ENCODE results near the gene NR2C2. TPM values are rescaled to one million over a fixed set of nuclear protein-coding genes. Genes with fewer than 3 reads are reported as not detected.

Gene NR2C2
- total RNA-seq, 2 donors from 2014 or later = 75.9 to 79.1 TPM

DNA sequence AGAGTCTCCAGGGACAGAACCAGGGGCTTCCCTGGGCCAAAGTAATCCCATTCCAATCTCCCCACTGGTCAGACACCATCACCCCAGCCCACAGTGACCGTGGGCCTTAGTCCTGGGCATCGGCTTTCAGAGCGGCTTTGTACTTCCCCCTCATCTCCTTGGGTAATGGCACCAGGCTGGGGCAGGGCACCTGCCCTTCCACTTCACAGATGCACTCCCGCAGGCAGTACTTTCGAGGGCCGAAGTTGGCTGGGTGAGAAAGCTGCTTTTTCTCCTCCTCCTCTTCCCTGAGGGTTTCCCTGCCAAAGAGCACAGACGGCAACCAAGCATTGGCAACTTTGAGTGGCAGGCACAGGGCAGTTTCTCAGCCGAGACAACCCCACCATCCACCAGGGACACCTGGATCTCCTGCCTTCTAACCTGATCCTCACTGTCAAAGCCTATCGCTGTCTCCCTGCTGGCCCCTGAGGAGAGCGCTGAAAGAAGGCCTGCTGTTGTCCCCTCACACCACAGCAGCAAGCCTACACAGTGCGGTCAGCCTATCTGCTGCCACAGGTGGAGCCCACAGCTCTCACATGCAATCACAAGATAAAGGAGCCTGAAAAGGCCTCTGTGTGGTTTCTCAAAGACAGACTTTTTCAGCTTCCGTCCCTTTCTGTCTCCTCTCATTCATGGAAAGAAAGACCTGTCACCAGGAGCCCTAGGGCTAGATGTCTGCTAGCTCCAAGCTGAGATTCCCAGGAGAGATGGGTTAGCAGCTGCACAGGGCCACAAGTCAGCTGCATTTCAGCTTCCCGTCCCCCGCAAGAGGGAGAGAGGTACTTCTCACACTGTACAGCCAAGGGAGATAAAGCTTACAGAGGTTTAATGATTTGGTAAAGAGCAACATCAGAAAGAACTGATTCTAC lies 105.2 kb downstream of the NR2C2 start:
- peaks cover 62% of the 10 kb centered on the region for H3K4me1 Mint-ChIP-seq (ENCODE audit: low read depth)
- H3K27ac Mint-ChIP-seq = no peak overlapping the region
- no peaks in the 10 kb centered on the region for H3K27me3 Mint-ChIP-seq (ENCODE audit: low read depth)
- no peak for ATAC-seq (replicated peaks in 1 of 2)
- H3K4me3 Mint-ChIP-seq = no peak overlapping the region
- DNase-seq = no peak
- H3K36me3 Mint-ChIP-seq (ENCODE audit: insufficient read depth in 2 of 2) = peaks cover 3 to 14% of the 10 kb centered on the region in 2 donors
- no peaks in the 10 kb centered on the region for H3K9me3 Mint-ChIP-seq

DNA sequence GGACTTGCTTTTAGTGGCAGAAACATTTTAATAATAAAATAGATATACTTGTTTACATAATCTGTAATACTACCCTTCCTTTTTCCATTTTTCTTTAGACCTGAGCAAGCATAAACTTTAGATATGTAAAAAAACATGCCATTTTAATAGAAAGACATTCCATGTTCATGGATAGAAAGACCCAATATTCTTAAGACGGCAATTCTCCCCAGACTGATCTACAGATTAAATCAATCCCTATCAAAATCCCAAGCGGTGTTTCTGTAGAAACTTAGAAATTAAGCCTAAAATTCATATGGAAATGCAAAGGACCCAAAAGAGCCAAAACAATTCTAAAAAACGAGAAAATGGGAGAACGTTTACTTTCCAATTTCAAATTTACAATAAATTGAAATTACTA lies 106.2 kb downstream of the NR2C2 start:
- H3K4me1 Mint-ChIP-seq (ENCODE audit: low read depth) = peaks cover 66% of the 10 kb centered on the region
- no peak for DNase-seq
- H3K9me3 Mint-ChIP-seq = no peaks in the 10 kb centered on the region
- no peaks in the 10 kb centered on the region for H3K27me3 Mint-ChIP-seq (ENCODE audit: low read depth)
- no peak overlapping the region for H3K4me3 Mint-ChIP-seq
- H3K36me3 Mint-ChIP-seq (ENCODE audit: insufficient read depth in 2 of 2) = peaks cover 5 to 20% of the 10 kb centered on the region in 2 donors
- no peak for ATAC-seq (replicated peaks in 1 of 2)
- H3K27ac Mint-ChIP-seq = peak overlapping the region; percentile 58

DNA sequence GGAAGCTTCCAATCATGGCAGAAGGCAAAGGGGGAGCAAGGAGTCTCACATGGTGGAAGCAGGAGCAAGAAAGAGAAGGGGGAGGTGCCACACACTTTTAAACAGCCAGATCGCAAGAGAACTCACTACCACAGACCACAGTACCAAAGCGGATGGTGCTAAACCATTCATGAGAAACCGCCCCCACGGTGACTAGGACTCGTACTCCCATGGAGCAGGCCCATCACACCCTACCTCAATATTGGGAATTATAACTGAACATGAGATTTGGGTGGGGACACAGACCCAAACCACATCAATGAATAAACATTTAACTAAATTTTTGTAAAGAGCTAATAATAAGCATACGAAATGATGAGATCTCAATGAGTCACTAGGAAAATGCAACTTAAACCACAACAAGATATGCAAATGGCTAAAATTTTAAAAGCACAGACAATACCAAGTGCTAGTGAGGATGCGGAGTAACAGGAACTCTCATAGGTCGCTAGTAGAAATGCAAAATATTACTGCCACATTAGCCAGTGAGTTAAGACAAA lies 107.7 kb downstream of the NR2C2 start:
- Mint-ChIP-seq H3K27me3 (ENCODE audit: low read depth) (no peaks in the 10 kb centered on the region), H3K36me3 (ENCODE audit: insufficient read depth in 2 of 2) (peaks cover 5 to 24% of the 10 kb centered on the region in 2 donors), H3K4me3 (peak overlapping the region; percentile 41 to 64), H3K9me3 (no peaks in the 10 kb centered on the region), H3K27ac (peak overlapping the region; percentile 79), H3K4me1 (ENCODE audit: low read depth) (peaks cover 73% of the 10 kb centered on the region)
- ATAC-seq (replicated peaks in 1 of 2) = peak; percentile 93
- DNase-seq = peak; percentile 70 to 77

DNA sequence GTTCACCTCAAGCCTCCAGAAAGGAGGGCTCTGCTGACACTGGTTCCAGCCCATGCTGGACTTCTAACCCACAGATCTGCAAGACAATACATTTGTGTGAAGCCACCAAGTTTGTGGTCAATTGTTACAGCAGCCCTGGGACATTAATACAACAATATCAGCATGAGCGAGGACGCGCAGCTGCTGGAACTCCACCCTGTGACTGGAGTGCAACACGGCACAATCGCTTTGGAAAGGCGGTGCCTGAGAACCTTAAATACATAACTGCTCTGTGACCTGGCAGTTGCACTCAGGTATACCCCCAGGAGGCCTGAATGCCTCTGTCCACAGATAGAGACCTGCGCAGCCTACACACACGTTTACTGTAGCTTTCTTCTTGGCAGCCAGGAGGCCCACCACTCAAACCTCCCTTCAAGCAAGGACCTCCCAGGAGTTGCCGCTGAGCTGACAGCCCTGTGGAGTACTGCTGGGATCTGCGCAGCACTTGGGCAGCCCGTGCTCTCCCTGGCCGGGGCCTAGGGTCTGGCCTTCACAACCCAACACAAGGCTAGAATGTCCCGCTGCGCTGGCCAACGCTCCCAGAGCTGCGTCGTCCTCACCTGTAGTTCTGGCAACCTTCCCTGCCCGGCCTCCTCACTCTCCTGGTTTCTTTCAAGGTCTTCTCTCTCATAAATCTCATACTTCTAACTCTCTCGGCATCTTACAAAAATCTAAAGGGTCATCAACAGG lies 109.5 kb downstream of the NR2C2 start:
- Mint-ChIP-seq H3K27ac (peak overlapping the region; percentile 6), H3K36me3 (ENCODE audit: insufficient read depth in 2 of 2) (peaks cover 5 to 19% of the 10 kb centered on the region in 2 donors)

DNA sequence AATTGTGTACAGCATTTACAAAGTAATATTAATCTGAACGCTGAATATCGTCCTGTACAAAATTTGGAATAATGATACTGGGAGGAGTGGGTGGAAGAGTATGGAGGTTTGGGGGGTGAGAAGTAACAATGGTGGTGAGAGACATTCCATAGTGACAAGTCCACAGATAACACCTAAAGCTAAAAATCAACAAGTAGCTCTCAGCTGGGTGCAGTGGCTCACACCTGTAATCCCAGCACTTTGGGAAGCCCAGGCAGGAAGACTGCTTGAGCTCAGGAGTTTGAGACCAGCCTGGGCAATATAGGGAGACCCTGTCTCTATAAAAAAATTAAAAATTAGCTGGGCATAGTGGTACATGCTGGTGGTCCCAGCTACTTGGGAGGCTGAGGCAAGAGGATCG lies 112.6 kb downstream of the NR2C2 start:
- Mint-ChIP-seq H3K4me1 (ENCODE audit: low read depth) (peaks cover 49% of the 10 kb centered on the region), H3K9me3 (no peaks in the 10 kb centered on the region), H3K27me3 (ENCODE audit: low read depth) (no peaks in the 10 kb centered on the region), H3K36me3 (ENCODE audit: insufficient read depth in 2 of 2) (peaks cover 5 to 15% of the 10 kb centered on the region in 2 donors), H3K27ac (peak overlapping the region; percentile 58), H3K4me3 (no peak overlapping the region)
- ATAC-seq (replicated peaks in 1 of 2) (no peak), DNase-seq (no peak)

More for the DNA sequence above, 109.5 kb downstream of the NR2C2 start:
- ATAC-seq (replicated peaks in 1 of 2) (no peak), DNase-seq (no peak)
- Mint-ChIP-seq H3K4me1 (ENCODE audit: low read depth) (peaks cover 62% of the 10 kb centered on the region), H3K9me3 (no peaks in the 10 kb centered on the region), H3K4me3 (no peak overlapping the region), H3K27me3 (ENCODE audit: low read depth) (no peaks in the 10 kb centered on the region)

DNA sequence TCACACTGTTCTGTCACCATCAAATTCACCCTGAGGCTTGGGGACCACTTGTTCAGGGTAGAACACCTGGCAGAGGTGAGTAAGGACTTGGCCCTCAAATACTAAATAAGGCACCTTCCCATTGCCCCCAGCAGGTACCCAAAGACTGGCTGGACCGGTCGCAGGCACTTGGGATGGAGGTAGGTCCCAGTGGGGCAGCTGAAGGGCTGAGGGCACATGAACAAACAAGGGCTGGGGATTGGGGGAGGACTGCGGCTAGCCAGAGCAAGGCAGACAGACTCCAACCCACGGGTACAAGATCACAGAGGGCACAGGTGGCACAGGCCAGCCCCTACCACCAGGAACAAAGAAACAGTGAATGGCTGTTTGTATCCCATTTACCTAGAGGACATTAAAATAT lies 115.9 kb downstream of the NR2C2 start:
- DNase-seq (no peak), ATAC-seq (replicated peaks in 1 of 2) (no peak)
- H3K4me1 Mint-ChIP-seq (ENCODE audit: low read depth) = peaks cover 39% of the 10 kb centered on the region
- H3K27ac Mint-ChIP-seq = peak overlapping the region; percentile 50
- no peaks in the 10 kb centered on the region for H3K27me3 Mint-ChIP-seq (ENCODE audit: low read depth)
- H3K36me3 Mint-ChIP-seq (ENCODE audit: insufficient read depth in 2 of 2) = peaks cover 2 to 9% of the 10 kb centered on the region in 2 donors
- H3K9me3 Mint-ChIP-seq = no peaks in the 10 kb centered on the region
- peak overlapping the region; percentile 92 to 96 for H3K4me3 Mint-ChIP-seq

DNA sequence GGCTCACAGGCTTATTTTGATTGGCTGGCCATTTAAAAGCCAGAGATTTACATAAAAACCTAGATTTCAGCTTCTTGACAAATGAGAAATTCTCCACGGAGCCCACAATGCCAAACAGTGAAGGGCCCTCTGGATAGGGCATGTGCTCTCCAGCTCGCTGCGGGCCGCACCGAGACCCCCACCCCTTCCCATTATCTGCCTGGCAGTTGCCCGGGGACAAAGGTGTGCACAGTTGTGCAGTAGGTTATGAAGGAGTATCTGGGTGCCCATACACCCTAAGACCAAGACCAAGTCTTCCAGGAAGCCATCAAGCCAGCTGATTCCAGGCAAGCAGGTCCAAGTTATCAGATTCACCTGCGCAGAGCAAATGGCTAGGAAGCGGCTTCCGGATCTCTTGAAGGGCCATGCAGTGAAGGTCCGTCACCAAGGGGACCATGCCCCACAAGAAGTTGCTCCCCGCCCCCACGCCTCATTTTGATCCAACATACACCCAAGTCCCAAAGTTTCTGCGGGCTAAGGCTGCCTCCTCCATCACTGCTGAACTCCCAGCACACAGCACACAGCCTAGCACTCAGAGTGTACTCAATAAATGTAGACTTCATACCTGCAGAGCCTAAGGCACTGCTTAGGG lies 116.4 kb downstream of the NR2C2 start:
- Mint-ChIP-seq H3K36me3 (ENCODE audit: insufficient read depth in 2 of 2) (peaks cover 0 to 4% of the 10 kb centered on the region in 2 donors), H3K27me3 (ENCODE audit: low read depth) (no peaks in the 10 kb centered on the region), H3K4me1 (ENCODE audit: low read depth) (peaks cover 36% of the 10 kb centered on the region), H3K9me3 (no peaks in the 10 kb centered on the region), H3K27ac (peak overlapping the region; percentile 62), H3K4me3 (peak overlapping the region; percentile 92 to 96)
- DNase-seq (no peak), ATAC-seq (replicated peaks in 1 of 2) (no peak)

DNA sequence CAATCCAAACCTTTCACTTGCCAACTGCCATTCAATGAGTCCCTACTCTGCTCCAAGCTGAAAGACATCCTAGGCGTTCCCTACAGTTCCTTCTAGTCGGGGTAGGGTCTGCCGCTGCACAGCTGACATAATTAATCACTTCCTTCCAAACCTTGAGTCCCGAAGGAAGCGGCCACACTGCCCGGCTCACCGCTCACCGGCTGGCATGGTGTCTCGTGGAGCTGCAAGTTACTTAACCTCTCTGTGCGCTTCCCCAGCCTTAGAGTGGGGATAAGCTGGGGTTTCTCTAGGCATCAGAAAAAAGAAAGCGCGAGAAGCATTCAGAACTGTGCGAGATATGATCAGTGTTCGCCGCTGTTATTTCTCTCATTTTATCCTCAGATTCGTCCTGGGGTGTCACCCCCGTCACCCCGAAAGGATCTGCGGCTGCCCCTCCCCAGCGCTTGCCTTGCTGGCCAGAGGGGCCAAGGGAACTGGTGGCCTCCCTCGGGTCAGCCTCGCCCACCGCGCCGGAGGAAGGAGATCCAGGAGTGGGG lies 117.0 kb downstream of the NR2C2 start:
- Mint-ChIP-seq H3K27me3 (ENCODE audit: low read depth) (no peaks in the 10 kb centered on the region), H3K36me3 (ENCODE audit: insufficient read depth in 2 of 2) (peaks cover 0 to 2% of the 10 kb centered on the region in 2 donors), H3K4me1 (ENCODE audit: low read depth) (peaks cover 35% of the 10 kb centered on the region), H3K4me3 (peak overlapping the region; percentile 92 to 96), H3K9me3 (no peaks in the 10 kb centered on the region), H3K27ac (peak overlapping the region; percentile 62)
- ATAC-seq (replicated peaks in 1 of 2) (peak; percentile 1 to 8), DNase-seq (peak; percentile 20 to 25)

DNA sequence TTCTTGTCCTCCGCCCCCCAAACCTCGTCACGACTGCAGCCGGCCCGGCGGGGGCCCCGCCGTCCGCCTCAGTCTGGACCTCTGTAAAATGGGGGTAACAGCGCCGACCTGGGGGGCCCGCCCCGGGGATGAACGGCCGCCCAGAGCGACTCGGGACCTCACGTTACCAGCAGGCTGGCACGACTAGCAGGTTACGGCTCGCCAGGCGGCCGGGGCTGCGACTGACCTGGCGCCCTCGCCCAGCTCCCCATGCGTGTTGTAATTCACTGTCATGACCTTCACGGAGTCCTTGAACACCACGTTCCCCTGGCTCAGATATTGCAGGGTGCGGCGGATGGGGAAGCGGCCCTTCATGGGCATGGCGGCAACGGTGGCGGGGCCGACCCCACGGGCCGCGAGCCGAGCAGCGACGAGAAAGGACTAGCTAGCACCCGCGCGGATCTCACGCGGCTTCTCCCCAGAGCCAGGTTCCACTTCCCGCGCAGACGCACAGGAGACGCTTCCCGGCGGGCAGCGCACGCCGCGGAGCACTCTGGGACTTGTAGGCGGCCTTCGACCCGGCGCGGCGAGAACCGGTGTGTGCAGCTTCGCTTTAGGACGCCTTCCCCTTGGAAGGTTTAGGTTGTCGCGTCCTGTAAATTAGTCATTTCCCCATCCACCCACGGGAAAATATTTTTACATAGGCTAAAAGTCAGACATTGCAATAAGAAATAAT lies 117.6 kb downstream of the NR2C2 start, which contains the start of gene MRPS25:
TSS of gene MRPS25 (minus strand) at position 481 of the 715 bp plus-strand sequence. CDS start at position 360, 121 bp downstream.
- Mint-ChIP-seq H3K27me3 (ENCODE audit: low read depth) (no peaks in the 10 kb centered on the region), H3K9me3 (no peaks in the 10 kb centered on the region), H3K4me3 (peak within 1 kb of the TSS; percentile 92 to 96), H3K4me1 (ENCODE audit: low read depth) (peaks cover 29% of the 10 kb centered on the region), H3K27ac (peak within 1 kb of the TSS; percentile 91), H3K36me3 (ENCODE audit: insufficient read depth in 2 of 2) (peaks cover 0 to 2% of the 10 kb centered on the region in 2 donors)
- peak; percentile 99 to 100 for ATAC-seq (replicated peaks in 1 of 2)
- peak; percentile 91 to 94 for DNase-seq

DNA sequence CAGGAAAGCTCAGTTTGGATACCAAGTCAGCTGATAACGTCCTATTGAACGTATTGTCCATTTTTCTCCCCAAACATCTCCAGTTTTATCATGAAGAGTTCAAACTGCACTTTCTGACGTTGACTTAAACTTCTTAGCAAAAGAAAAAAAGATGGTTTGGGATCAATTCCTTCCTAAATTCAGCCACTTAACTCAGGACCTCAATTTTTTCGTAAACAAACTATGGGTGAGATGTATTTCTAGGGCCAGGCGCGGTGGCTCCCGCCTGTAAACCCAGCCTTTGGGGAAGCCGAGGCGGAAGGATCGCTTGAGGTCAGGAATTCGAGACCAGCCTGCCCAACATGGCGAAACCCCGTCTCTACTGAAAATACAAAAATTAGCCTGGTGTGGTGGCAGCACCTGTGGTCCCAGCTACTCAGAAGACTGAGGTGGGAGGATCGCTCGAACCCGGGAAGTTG lies 118.2 kb downstream of the NR2C2 start:
- no peak for DNase-seq
- peak overlapping the region; percentile 92 to 96 for H3K4me3 Mint-ChIP-seq
- ATAC-seq (replicated peaks in 1 of 2) = no peak
- peaks cover 0 to 2% of the 10 kb centered on the region in 2 donors for H3K36me3 Mint-ChIP-seq (ENCODE audit: insufficient read depth in 2 of 2)
- H3K27me3 Mint-ChIP-seq (ENCODE audit: low read depth) = no peaks in the 10 kb centered on the region
- no peaks in the 10 kb centered on the region for H3K9me3 Mint-ChIP-seq
- no peak overlapping the region for H3K27ac Mint-ChIP-seq
- H3K4me1 Mint-ChIP-seq (ENCODE audit: low read depth) = peaks cover 30% of the 10 kb centered on the region

DNA sequence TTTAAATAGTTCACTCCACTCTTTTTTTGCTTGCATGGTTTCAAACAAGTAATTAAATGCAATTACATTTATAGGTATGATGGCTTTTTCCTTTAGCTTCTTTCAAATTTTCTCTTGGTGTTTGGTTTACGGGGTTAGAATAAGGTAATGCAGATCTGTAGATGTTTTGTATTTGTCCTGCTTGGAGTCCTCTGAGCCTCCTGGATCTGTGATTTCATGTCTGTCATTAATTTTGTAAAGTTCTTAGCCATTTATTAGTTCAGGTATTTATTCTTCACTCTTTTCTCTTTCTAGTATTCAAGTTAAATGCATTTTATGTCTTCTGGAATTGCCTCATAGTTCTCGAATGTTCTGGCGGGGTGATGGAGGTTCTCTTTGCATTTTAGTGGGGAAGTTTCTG lies 119.1 kb downstream of the NR2C2 start:
- Mint-ChIP-seq H3K27me3 (ENCODE audit: low read depth) (no peaks in the 10 kb centered on the region), H3K36me3 (ENCODE audit: insufficient read depth in 2 of 2) (peaks cover 1 to 2% of the 10 kb centered on the region in 2 donors), H3K4me3 (peak overlapping the region; percentile 11 to 21), H3K9me3 (no peaks in the 10 kb centered on the region), H3K4me1 (ENCODE audit: low read depth) (peaks cover 30% of the 10 kb centered on the region), H3K27ac (no peak overlapping the region)
- ATAC-seq (replicated peaks in 1 of 2) (no peak), DNase-seq (no peak)

DNA sequence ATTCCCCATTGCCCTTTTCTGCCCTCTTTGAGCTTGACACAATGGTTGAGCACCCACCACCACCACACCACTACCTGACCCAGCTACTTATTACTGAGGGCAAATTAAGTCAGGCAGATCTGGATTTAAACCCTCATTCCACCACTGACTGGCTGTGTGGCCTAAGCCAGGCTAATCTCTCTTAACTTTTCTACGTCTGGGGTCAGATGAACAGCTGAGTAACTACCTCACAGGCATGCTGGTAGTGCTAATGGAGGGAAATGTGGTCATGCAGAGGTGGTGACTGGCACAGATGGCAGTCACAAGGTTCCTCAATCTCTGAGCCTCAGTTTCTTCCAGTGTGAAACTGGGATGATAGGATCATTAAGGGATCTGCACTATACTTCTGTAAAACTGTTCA lies 122.1 kb downstream of the NR2C2 start:
- ATAC-seq (replicated peaks in 1 of 2) = no peak
- no peaks in the 10 kb centered on the region for H3K9me3 Mint-ChIP-seq
- DNase-seq = no peak
- H3K4me3 Mint-ChIP-seq = no peak overlapping the region
- no peaks in the 10 kb centered on the region for H3K27me3 Mint-ChIP-seq (ENCODE audit: low read depth)
- H3K4me1 Mint-ChIP-seq (ENCODE audit: low read depth) = peaks cover 18% of the 10 kb centered on the region
- no peak overlapping the region for H3K27ac Mint-ChIP-seq
- peaks cover 4 to 6% of the 10 kb centered on the region in 2 donors for H3K36me3 Mint-ChIP-seq (ENCODE audit: insufficient read depth in 2 of 2)

Measured in activated T-cell treated with anti-CD3 and anti-CD28 coated beads, Interleukin-2, amount 50 U/mL, for 72 hours (primary cell).